CD4-positive, alpha-beta T cell treated with Interleukin-15 for 1 hour (primary cell): ENCODE measurements around the gene SIGLEC8.
"Not testable (repeated sequence)": the region's sequence is repeated elsewhere in the genome, so short reads cannot be mapped to it uniquely, and the experiment has no call there.

Experiments used
- DNase-seq: peaks from one replicate; pipeline ENCODE4 v3.0.0-alpha.2; 2020

SIGLEC8 gene

GRCh38 chr19:51441410-51442390 is 16.6 kb downstream of the SIGLEC8 start:
- peak; percentile 89 for DNase-seq

DNA sequence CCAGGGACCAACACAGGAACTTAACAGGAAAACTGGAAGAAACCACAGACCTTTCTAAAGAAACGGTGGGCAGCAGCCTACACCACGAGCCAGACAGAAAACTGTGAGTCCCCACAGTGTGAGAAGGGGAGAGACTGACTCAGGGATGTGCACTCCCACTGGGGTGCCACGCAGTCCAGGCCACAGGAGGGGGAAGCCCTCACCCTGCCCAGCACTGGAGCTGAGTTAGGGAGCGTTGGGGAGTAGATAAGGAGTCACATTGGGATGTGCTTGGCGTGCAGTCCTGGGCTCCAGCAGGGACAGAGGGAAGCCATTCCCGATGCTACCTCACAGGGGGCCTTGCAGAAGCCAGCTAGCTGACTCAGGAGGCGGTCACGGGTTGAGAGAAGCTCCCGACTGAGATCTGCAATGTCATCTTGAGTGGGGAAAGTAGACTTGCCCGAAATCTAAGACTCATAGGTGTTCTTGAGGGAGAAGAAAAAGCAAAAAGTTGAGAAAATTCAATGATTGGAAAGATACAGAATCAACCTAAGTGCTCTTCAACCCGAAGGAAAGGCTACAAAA is 17.3 kb downstream of the SIGLEC8 start:
- DNase-seq: peak; percentile 36

GRCh38 chr19:51440052-51440451 is 18.2 kb downstream of the SIGLEC8 start:
- DNase-seq: no peak

- DNase-seq: peak; percentile 38
Measured at GRCh38 chr19:51439021-51439465, 19.2 kb downstream of the SIGLEC8 start.

GRCh38 chr19:51434456-51434855 is 23.8 kb downstream of the SIGLEC8 start:
- DNase-seq: no peak

DNA sequence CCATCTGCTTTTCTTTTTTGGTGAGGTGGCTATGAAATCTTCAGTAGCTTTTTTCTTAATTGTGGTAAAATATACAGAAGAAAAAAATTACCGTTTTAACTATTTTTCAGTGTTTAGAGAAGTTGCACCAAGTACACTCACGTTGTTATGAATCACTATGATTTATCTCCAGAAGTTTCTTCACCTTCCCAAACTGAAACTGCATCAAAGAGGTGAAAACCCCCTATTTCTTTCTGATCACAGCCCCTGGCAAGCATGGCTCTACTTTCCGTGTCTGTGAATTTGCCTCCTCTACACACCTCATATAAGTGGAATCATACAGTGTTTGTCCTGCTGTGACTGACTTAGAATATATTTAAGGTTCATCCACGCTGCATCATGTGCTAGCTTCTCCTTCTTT is 25.2 kb downstream of the SIGLEC8 start:
- DNase-seq: no peak

DNA sequence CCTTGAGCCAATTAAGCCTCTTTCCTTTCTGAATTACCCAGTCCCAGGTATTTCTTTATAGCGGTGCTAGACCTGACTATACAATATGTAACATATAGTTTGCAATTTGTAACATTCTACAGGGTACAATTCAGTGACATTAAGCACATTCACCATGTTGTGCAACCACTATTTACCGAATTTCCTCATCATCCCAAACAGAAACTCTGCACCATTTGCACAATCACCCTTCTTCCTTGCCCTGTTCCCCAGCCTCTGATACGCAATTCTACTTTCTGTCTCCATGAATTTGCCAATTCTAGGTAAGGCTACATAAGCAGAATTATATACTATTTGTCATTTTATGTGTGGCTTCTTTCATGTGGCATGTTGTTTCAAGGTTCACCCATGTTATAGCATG is 27.1 kb downstream of the SIGLEC8 start:
- DNase-seq: no peak

GRCh38 chr19:51430221-51430620 is 28.0 kb downstream of the SIGLEC8 start:
- DNase-seq: no peak

- DNase-seq: peak; percentile 43
Measured at GRCh38 chr19:51427201-51427600, 31.1 kb downstream of the SIGLEC8 start.

DNA sequence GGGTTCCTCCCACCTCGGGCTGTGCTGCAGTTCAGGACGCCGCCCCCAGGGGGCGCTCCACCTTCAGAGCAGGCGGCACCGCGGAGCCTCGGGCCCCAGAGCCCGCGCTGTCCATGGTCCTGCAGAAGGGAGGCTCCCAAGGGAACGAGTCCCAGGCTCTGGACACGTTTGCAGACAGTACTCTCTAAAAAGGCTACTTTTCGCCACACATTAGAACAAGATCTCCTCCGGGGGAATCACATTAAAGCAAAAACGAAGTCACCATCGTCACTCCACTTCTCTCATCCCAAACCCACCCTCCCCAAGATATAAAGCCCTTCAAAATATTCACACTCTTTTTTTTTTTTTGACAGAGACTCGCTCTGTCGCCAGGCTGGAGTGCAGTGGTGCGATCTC is 36.2 kb downstream of the SIGLEC8 start:
- DNase-seq: peak; percentile 79

GRCh38 chr19:51421229-51422052 is 36.8 kb downstream of the SIGLEC8 start:
- DNase-seq: no peak

- not testable (repeated sequence) for DNase-seq
Measured at GRCh38 chr19:51420511-51420910, 37.7 kb downstream of the SIGLEC8 start.

DNA sequence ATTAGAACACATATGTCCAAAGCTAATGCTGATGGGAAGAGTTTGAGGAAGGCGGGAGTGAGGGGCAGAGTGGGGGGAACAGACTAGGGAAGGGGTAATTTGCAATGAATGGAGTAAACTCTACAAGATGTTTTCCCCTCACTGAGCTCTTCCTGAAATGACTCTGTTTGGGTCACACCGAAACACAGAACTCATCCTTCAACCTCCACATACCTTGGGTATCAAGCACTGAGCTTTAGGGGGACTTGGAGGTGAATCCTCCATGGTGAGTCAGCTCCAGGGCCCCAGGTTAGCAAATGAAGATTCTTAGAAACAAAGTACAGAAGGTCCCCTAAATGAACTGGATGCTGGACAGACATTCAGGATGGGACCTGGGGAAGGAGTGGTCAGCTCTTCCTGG is 39.5 kb downstream of the SIGLEC8 start:
- DNase-seq: no peak

DNA sequence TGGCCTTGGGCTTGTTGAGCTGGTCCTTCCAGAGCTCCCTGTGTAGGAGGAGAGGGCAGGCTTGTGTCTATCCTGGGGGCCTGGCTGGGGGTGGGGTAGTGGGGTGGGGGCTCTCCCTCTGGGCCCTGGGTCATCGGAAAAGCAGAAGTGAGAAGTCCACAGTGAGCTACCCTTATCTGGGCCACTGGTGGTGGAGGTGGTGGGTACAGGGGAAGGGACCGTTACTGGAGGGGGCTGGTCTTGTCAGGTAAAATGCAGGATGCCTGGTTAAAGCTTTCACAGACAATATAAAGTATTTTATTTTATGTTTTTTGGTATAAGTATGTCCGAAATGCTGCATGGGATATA is 40.5 kb downstream of the SIGLEC8 start:
- no peak for DNase-seq

DNA sequence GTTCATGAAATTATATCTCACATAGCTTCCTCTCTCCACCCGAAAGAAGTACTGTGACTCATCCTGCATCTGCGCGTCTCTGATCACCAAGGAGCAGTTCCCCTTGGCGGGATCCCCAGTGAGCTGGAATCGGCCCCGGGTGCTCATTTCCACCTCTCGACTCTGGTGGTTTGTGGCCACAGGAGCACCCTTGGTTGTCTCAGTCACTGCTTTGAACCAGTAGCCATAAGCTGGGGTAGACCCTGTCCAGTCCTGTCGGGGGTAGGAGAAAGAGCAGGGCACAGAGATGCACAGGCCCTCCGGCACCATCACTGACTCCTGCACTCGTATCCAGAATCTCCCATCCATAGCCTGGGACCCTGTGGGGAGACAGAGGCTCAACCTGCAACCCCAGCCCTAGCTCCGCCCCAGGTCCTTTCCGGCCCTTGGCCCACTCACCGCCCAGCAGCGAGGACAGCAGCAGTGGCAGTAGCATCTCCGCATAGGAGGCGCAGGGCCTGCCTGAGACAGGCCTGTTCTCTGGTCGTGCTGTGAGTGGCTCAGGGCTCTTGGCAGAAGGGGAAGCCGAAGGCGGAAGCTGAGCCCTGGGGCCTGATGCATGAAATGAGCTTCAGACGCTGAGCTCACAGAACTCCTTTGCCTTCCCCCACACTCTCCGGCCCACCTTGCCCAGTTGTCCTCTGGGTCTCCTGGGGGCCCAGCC is 41.0 kb downstream of the SIGLEC8 start, which contains the start of gene SIGLEC10:
TSS of gene SIGLEC10 (minus strand) at position 536 of the 703 bp plus-strand sequence. CDS start at position 475, 61 bp downstream.
- DNase-seq: peak; percentile 73

DNA sequence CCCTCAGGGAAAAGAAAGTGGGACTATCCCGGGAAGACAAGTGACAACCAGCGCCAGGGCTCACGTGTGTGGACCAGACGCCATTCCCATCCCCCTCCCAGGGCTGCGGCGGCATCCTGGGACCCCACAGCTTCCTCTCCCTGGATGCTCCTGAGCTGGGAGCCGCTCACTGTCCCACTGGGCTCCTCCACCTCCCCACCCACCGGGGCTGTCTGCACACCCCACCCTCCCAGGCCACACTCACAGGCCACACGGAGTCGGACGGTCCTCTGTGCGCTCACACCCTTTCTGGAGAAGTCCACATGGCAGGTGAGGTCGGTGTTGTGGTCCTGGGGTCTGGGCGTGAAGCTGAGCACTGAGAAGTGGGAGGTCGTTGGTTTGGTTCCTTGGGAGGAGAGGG is 41.8 kb downstream of the SIGLEC8 start:
- DNase-seq: not testable (repeated sequence)

GRCh38 chr19:51415187-51415586 is 43.1 kb downstream of the SIGLEC8 start:
- no peak for DNase-seq

- no peak for DNase-seq
Measured at GRCh38 chr19:51410950-51411748, 47.1 kb downstream of the SIGLEC8 start.

DNA sequence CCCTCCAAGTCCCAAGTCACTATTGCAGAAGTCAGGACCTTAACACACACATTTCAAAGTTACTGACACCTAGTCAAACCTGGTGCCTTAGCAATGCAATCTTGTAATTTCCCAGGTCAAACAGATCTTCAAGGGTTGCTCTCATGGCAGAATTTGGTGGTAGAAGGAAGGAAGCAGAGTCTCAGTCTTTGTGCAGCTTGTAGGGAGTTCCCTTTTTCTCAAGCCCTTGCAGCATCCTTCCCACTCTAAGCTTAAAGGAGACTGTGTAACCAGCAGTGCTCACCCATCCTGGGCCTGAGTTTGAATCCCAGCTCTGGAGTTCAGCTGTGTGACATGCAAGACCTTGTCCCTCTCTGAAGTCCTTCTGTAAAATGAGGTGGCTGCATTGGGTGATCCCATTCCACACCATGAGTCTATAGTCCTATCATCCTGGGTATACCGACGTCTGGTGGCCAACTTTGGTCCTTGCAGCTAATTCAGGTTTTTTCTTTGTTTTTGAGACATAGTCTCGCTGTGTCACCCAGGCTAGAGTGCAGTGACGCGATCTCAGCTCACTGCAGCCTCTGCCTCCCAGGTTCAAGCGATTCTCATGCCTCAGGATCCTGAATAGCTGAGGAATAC is 50.6 kb downstream of the SIGLEC8 start:
- peak; percentile 44 for DNase-seq

DNA sequence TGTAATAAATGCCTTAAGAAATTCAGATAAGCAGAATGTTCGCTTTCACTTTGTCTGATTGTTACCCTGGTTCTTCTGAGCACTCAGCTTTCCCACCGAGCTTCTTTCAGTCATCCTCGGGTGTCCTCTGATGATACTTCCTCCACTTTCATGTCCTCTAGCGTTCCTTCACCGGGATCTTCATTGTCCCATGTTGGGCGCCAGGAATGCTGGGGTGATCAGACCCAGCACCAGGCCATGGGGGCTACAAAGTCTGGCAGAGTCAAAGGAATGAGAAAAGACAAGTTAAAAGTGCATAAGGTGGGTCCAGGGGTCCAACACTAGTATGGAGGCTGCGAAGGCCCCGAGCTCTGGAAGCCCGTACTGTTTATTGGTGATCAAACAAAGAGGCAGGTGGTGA is 56.1 kb downstream of the SIGLEC8 start:
- DNase-seq: no peak
